Measurements from ENCODE around the gene APBB2. TPM values are rescaled to one million over a fixed set of nuclear protein-coding genes. Genes with fewer than 3 reads are reported as not detected.
A peak's percentile ranks its signal among the peaks of the same experiment; 100 is the strongest.

Gene APBB2
- total RNA-seq, 1 experiment from 2014 or later = 49.0 TPM

- no peak for TF ChIP-seq PRDM15 (CRISPR knock-in tag; IDR thresholded peaks at IDR 0.05)
- no peak for TF ChIP-seq RELA (CRISPR knock-in tag; IDR thresholded peaks at IDR 0.05; ENCODE audit: borderline replicate concordance)
- TF ChIP-seq NR3C1 (CRISPR knock-in tag; conservative IDR thresholded peaks at IDR 0.05; ENCODE audit: low read depth) = no peak
Measured at GRCh38 chr4:40848251-40848650, 366.1 kb downstream of the APBB2 start (continued).

GRCh38 chr4:40846532-40846931 lies 367.8 kb downstream of the APBB2 start:
- Mint-ChIP-seq H3K9me3 (no peaks in the 10 kb centered on the region), H3K27me3 (ENCODE audit: low read depth) (no peaks in the 10 kb centered on the region), H3K36me3 (no peaks in the 10 kb centered on the region), H3K27ac (peak overlapping the region; percentile 75), H3K4me1 (peaks cover 45% of the 10 kb centered on the region), H3K4me3 (no peak overlapping the region)
- ChIA-PET POLR2A (interaction anchor here (0.6 kb wide), 1 partner anchor 968 kb away, joined by 3 read pairs; no protein-coding TSS in a partner anchor), CTCF (interaction anchor here (0.6 to 3.3 kb wide), 3 partner anchors 51 to 371 kb away, joined by 3 to 15 read pairs (median 5); no protein-coding TSS in a partner anchor)
- TF ChIP-seq ZNF281 (CRISPR knock-in tag; IDR thresholded peaks at IDR 0.05) (no peak), ATF6 (CRISPR knock-in tag; IDR thresholded peaks at IDR 0.05) (no peak), ZNF425 (CRISPR knock-in tag; conservative IDR thresholded peaks at IDR 0.05) (no peak), FOXP4 (CRISPR knock-in tag; IDR thresholded peaks at IDR 0.05) (no peak), ZNF121 (CRISPR knock-in tag; IDR thresholded peaks at IDR 0.05) (0 out of 2 replicates have a peak, but pooled peaks have one; percentile 25), USF2 (CRISPR knock-in tag; IDR thresholded peaks at IDR 0.05) (no peak)
- DNase-seq (ENCODE audit: low spot score) (no peak), ATAC-seq (no peak)
